Common myeloid progenitor, CD34-positive (primary cell): ENCODE measurements around the gene PTH1R.
A peak's percentile ranks its signal among the peaks of the same experiment; 100 is the strongest.

ENCODE experiments used
- CTCF ChIA-PET: fragments of 350-600 bp; sonication (Branson Sonifier 250); formaldehyde crosslinking; loops from one replicate; lab custom pipeline; 2021; ENCODE audit warnings: antibody characterized with exemption; lab: Charles Lee
- POLR2A ChIA-PET: fragments of 350-600 bp; sonication (Branson Sonifier 250); formaldehyde crosslinking; loops from one replicate; lab custom pipeline; 2021; ENCODE audit warnings: antibody characterized with exemption; lab: Charles Lee
- DNase-seq, 3 donors: peaks; one replicate each; pipeline versions ENCODE4 v3.0.0 to v3.0.0-alpha.2; 2013
- H3K27ac ChIP-seq, 2 experiments: 1 replicate in 1 of 2; 2 replicates in 1 of 2; pipeline ENCODE4 v1.7.0; 2013; ENCODE audit warnings: inconsistent platforms in 2 of 2, low read length in 2 of 2, mild to moderate bottlenecking in 2 of 2, low read depth in 1 of 2, moderate library complexity in 1 of 2; ENCODE audit not compliant: severe bottlenecking in 2 of 2, insufficient read depth in 1 of 2, poor library complexity in 1 of 2
- H3K27me3 ChIP-seq, 5 experiments: replicated peaks in 2 of 5; 1 replicate in 3 of 5; 2 replicates in 2 of 5; pipeline versions ENCODE4 v1.6.1 to v1.7.0; 2013; ENCODE audit warnings: low read length in 4 of 5, mild to moderate bottlenecking in 2 of 5, moderate library complexity in 2 of 5, inconsistent platforms in 1 of 5; ENCODE audit not compliant: insufficient read depth in 5 of 5, control insufficient read depth in 4 of 5
- H3K36me3 ChIP-seq, 4 experiments: 1 replicate in 2 of 4; 2 replicates in 2 of 4; pipeline versions ENCODE4 v1.6.1 to v1.7.0; 2013; ENCODE audit warnings: low read length in 3 of 4, control low read depth in 1 of 4, mild to moderate bottlenecking in 1 of 4; ENCODE audit not compliant: control insufficient read depth in 4 of 4, insufficient read depth in 4 of 4
- H3K4me1 ChIP-seq, 4 experiments: 1 replicate in 3 of 4; 2 replicates in 1 of 4; pipeline versions ENCODE4 v1.6.1 to v1.7.1; 2013; ENCODE audit warnings: low read length in 3 of 4, mild to moderate bottlenecking in 3 of 4, control low read depth in 1 of 4, inconsistent platforms in 1 of 4, moderate library complexity in 1 of 4; ENCODE audit not compliant: control insufficient read depth in 4 of 4, insufficient read depth in 4 of 4; ENCODE audit errors: control extremely low read depth in 1 of 4
- H3K4me3 ChIP-seq, 7 experiments: 1 replicate in 4 of 7; 2 replicates in 3 of 7; pipeline versions ENCODE4 v1.5.1 to v1.7.0; 2013; ENCODE audit warnings: mild to moderate bottlenecking in 7 of 7, low read length in 6 of 7, moderate library complexity in 6 of 7, inconsistent platforms in 2 of 7, low read depth in 2 of 7, control low read depth in 1 of 7; ENCODE audit not compliant: insufficient read depth in 4 of 7, control insufficient read depth in 1 of 7; ENCODE audit errors: extremely low read depth in 1 of 7
- H3K9me3 ChIP-seq, 5 experiments: 1 replicate in 4 of 5; 2 replicates in 1 of 5; pipeline versions ENCODE4 v1.6.1 to v1.7.1; 2013; ENCODE audit warnings: low read length in 4 of 5, mild to moderate bottlenecking in 2 of 5, inconsistent platforms in 1 of 5, low read depth in 1 of 5, moderate library complexity in 1 of 5; ENCODE audit not compliant: control insufficient read depth in 4 of 5, insufficient read depth in 2 of 5; ENCODE audit errors: control extremely low read depth in 1 of 5
- WGBS: methylation state at CpG from one replicate; pipeline ENCODE4 v1.1.5; 2013; ENCODE audit not compliant: insufficient coverage; 5-methylcytosine and 5-hydroxymethylcytosine counted together

PTH1R gene

DNA sequence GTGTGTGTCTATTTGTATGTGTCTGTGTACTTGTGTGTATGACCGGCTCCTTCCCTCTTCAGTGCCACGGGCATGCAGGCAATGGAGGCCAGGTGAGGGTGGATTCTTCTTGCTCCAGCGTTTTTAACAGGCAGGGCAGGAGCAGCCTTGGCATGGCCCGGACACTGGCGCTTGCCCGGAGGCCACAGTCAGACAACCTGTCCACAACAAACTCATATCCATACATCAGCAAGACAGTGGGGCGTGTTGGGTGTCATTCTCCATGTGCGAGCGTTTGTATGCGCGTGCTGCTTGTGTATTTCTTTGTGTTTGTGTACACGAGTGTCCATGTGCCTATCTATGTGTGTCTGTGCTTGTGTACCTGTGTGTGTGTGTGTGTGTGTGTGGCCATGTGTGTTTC lies 29.8 kb downstream of the PTH1R start:
- 40% methylated on average over 1 of the region's 12 CpGs for WGBS
- H3K4me3 ChIP-seq = no peak overlapping the region
- no peak for DNase-seq
- no peaks in the 10 kb centered on the region for H3K27me3 ChIP-seq
- no peaks in the 10 kb centered on the region for H3K9me3 ChIP-seq
- H3K27ac ChIP-seq = no peak overlapping the region
- CTCF ChIA-PET = interaction anchor here (0.6 to 1.2 kb wide), 3 partner anchors 11 to 705 kb away, joined by 3 to 6 read pairs (median 4); no protein-coding TSS in a partner anchor
- no peaks in the 10 kb centered on the region for H3K36me3 ChIP-seq
- POLR2A ChIA-PET = no interaction called here
- peaks cover 0 to 11% (median 7%) of the 10 kb centered on the region in 4 experiments for H3K4me1 ChIP-seq

DNA sequence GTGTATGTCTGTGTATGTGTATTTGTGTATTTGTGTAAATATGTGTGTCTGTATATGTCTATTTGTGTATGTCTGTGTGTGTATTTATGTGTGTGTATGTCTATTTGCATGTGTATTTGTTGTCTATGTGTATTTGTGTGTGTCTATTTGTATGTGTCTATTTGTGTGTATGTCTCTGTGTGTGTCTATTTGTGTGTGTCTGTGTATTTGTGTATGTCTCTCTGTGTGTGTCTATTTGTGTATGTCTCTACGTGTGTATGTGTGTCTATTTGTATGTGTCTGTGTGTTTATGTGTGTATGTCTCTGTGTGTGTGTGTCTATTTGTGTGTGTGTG lies 30.4 kb downstream of the PTH1R start:
- no CpG with 5 or more reads among the region's 1 CpG for WGBS
- no peaks in the 10 kb centered on the region for H3K9me3 ChIP-seq
- no peaks in the 10 kb centered on the region for H3K36me3 ChIP-seq
- no peaks in the 10 kb centered on the region for H3K27me3 ChIP-seq
- ChIA-PET CTCF (interaction anchor here (0.6 to 2.5 kb wide), 4 partner anchors 12 to 192 kb away, joined by 3 to 16 read pairs (median 12); no protein-coding TSS in a partner anchor), POLR2A (no interaction called here)
- H3K4me1 ChIP-seq = peaks cover 0 to 11% (median 7%) of the 10 kb centered on the region in 4 experiments
- H3K27ac ChIP-seq = no peak overlapping the region
- no peak for DNase-seq
- no peak overlapping the region for H3K4me3 ChIP-seq

DNA sequence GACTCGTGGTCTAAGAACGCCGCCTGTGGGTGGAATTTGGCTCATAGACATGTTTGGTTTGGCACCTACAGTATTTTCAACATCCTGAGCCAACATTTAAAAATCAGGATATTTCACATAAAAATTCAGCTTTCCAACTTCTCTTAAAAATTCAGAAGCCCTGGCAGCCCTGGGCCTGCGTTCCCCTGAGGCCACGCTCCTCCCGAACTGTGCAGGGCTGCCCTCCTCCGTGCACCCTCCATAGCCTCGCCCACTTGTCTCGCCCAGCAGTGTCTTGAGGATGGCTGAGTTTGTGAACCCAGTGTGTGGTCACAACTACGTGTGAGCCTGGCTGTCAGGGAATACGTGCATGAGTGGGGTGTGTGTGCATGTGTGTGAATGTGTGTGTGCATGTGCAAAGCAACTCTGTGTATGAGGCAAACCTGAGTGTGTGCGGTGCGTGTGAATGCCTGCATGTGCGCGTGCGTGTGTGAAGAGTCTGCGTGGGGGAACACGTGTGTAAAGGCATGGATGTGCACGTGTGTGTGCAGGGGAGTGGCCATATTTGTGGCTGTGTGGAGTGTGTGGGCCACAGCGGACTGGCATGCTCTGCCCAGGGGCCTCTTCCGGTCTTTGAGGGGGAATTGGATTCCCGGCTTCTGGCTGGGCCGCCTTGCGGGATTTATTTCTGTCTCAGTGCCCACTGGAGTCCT lies 30.9 kb downstream of the PTH1R start:
- DNase-seq = no peak
- Histone ChIP-seq H3K4me3 (no peak overlapping the region), H3K27ac (no peak overlapping the region), H3K9me3 (no peaks in the 10 kb centered on the region), H3K27me3 (no peaks in the 10 kb centered on the region), H3K36me3 (no peaks in the 10 kb centered on the region), H3K4me1 (peaks cover 0 to 11% (median 6%) of the 10 kb centered on the region in 4 experiments)
- ChIA-PET POLR2A (no interaction called here), CTCF (interaction anchor here (0.6 to 2.5 kb wide), 16 partner anchors 12 to 347 kb away, joined by 3 to 16 read pairs (median 4); no protein-coding TSS in a partner anchor)
- 93% methylated on average over 18 of the region's 24 CpGs for WGBS

DNA sequence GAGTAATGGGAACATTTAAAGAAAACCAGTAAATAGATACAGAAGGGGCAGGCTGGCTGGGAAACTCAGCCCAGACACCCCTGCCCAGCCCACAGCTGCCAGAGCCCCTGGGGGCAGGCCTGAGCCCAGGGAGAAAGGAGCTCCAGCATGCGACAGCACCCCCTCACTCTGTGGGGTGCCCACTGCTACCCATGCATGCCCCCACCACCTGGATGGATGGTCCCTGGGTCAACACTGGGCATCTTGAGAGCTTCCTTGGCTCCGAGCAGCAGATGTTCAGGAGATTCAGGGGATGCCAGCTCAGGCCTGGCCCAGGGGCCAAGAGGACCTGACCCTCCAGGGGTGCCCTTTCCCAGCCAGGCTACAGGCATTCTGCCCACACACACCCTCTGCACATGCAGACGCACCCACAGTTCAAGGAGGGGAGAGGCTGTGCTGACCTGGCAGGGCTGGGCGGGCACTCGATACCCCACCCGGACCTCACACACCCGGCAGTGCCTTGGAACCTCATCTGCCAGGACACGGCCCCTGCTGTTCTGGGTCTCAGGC lies 31.5 kb downstream of the PTH1R start:
- H3K27me3 ChIP-seq = no peaks in the 10 kb centered on the region
- H3K36me3 ChIP-seq = no peaks in the 10 kb centered on the region
- H3K4me3 ChIP-seq = no peak overlapping the region
- CTCF ChIA-PET = interaction anchor here (0.7 to 2.5 kb wide), 24 partner anchors 11 to 348 kb away, joined by 3 to 16 read pairs (median 4); no protein-coding TSS in a partner anchor
- no peak overlapping the region for H3K27ac ChIP-seq
- 72% methylated on average over 5 of the region's 8 CpGs for WGBS
- peaks cover 0 to 9% (median 3%) of the 10 kb centered on the region in 4 experiments for H3K4me1 ChIP-seq
- no peaks in the 10 kb centered on the region for H3K9me3 ChIP-seq
- POLR2A ChIA-PET = no interaction called here
- no peak for DNase-seq

DNA sequence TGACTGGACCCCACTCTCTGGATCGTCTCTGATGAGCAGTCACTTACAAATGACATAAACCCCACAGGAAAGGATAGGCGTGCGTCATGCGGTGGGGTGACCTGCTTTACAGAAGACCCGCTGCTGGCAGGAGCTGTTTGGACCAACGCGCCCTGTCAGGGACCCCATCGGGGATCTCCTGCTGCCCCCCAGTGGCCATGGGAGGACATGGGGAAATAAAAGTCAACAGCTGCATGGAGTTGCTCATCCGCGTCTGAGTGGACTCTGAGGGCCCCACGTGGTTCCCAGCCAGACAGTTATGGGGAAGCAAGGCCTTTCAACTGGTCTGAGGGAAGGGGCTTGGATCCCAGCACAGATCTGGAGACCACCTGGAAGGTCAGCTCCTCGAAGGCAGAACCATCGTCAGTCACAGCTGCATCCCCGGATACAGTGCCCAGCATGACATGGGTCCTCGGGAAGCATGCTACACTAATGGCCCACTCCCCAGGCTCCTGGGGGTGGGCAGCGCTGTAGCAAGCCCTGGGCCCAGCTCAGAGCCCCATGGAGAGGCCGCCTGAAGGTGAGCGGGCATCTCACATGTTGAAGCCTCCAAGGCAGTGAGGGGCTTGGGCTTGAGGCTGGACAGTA lies 32.1 kb downstream of the PTH1R start:
- POLR2A ChIA-PET = interaction anchor here (0.5 kb wide), 1 partner anchor 375 kb away, joined by 3 read pairs; no protein-coding TSS in a partner anchor
- no peak overlapping the region for H3K27ac ChIP-seq

DNA sequence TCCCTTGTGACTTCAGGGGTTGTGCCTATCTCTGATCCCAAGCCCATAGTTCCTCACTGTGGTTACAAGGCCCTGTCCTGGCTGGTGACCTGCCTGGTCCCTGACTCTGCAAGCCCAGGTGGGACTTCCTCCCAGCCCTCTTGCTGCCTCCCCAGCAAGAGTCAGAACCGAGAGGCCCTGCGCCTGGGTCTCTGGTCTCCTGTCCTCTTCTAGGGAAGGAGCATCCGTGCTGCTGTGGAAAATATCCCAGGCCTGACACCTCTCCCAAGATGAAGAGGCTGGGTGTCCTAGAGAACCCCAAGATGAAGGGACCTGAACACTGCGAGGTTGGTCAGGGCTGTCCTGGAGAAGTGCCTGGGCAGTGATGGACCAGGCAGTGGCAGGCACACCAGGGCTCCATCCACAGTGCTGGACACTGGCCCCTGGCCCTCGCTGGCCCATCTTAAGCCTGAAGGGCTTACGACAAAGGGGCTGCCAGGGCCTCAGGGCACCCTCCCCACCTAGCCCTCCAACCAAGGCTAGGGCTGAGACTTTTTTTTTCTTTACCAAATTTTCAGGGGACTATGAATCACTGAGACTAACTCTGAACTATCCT lies 32.7 kb downstream of the PTH1R start:
- Histone ChIP-seq H3K4me1 (peaks cover 0 to 10% (median 3%) of the 10 kb centered on the region in 4 experiments), H3K27ac (no peak overlapping the region), H3K4me3 (no peak overlapping the region), H3K36me3 (peaks cover 0 to 2% (median 0%) of the 10 kb centered on the region in 4 experiments), H3K9me3 (no peaks in the 10 kb centered on the region), H3K27me3 (no peaks in the 10 kb centered on the region)
- POLR2A ChIA-PET = interaction anchor here (0.5 kb wide), 1 partner anchor 376 kb away, joined by 3 read pairs; no protein-coding TSS in a partner anchor
- DNase-seq = no peak
- 91% methylated on average over 5 of the region's 6 CpGs for WGBS
- CTCF ChIA-PET = interaction anchor here (0.7 to 2.5 kb wide), 19 partner anchors 10 to 214 kb away, joined by 3 to 16 read pairs (median 4); no protein-coding TSS in a partner anchor

More for the DNA sequence above, 32.1 kb downstream of the PTH1R start:
- 30% methylated on average over 14 of the region's 18 CpGs for WGBS
- Histone ChIP-seq H3K4me1 (peaks cover 0 to 10% (median 3%) of the 10 kb centered on the region in 4 experiments), H3K9me3 (no peaks in the 10 kb centered on the region), H3K27me3 (no peaks in the 10 kb centered on the region), H3K4me3 (peak overlapping the region in 1 of 7 experiments; percentile 14), H3K36me3 (no peaks in the 10 kb centered on the region)
- CTCF ChIA-PET = interaction anchor here (0.7 to 2.5 kb wide), 27 partner anchors 10 to 348 kb away, joined by 3 to 16 read pairs (median 4); no protein-coding TSS in a partner anchor
- DNase-seq = peak; percentile 80 to 90 (median 88)
